Erythroblast (primary cell): Measurements from ENCODE around the gene CCNYL1.
A peak's percentile ranks its signal among the peaks of the same experiment; 100 is the strongest.
"Not testable (repeated sequence)": the region's sequence is repeated elsewhere in the genome, so short reads cannot be mapped to it uniquely, and the experiment has no call there.

Experiments
- DNase-seq, 2 experiments: peaks; one replicate each; lab custom pipeline; 2025; lab: John Stamatoyannopoulos, UW
- GATA1 ChIP-seq: IDR thresholded peaks from 2 replicates; pipeline ENCODE4 v1.6.1; 2011; ENCODE audit warnings: low read depth, mild to moderate bottlenecking, control low read depth, low read length, moderate library complexity
- POLR2A ChIP-seq: IDR thresholded peaks from 2 replicates; pipeline ENCODE4 v1.6.1; 2011; ENCODE audit warnings: mild to moderate bottlenecking, low read length

CCNYL1 gene

DNA sequence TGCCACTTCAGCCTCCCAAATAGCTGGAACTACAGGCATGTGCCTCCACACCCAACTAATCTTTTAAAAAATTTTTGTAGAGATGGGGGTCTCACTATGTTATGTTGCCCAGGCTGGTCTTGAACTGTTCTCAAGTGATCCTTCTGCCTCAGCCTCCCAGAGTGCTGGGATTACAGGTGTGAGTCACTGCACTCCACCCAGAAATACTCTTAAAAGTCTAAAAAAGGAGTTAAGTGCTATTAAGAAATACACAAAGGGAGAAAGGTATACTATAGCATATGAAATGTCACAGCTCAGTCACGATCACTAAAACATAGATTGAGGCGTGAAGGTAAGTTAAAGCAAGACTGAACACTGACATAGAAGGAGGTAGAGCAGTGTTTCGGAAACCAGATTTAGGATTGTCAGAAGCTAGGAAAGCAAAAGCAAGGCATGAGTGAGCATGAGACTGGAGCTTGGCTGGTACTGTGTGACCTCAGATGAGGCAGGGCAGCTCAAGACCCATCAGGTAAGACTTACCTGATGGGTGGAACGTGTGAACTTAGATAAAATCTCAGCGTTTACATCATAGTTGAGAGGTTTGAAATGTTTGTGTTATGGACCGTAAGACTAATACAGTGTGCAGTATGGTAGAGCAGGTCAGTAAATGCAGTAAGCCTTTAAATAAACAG, 9.2 kb downstream of the CCNYL1 start:
- TF ChIP-seq POLR2A (no peak), GATA1 (no peak)
- DNase-seq, result no peak

GRCh38 chr2:207722773-207723424, 11.5 kb downstream of the CCNYL1 start:
- TF ChIP-seq GATA1 (no peak), POLR2A (no peak)
- no peak for DNase-seq

GRCh38 chr2:207723425-207723787, 12.0 kb downstream of the CCNYL1 start:
- DNase-seq, result not testable (repeated sequence)

- TF ChIP-seq GATA1, result no peak
- TF ChIP-seq POLR2A, result no peak
- no peak for DNase-seq
Measured at GRCh38 chr2:207724113-207724512, 12.7 kb downstream of the CCNYL1 start.

- no peak for DNase-seq
- TF ChIP-seq GATA1, result no peak
- TF ChIP-seq POLR2A, result no peak
Measured at GRCh38 chr2:207725873-207726578, 14.6 kb downstream of the CCNYL1 start.

DNA sequence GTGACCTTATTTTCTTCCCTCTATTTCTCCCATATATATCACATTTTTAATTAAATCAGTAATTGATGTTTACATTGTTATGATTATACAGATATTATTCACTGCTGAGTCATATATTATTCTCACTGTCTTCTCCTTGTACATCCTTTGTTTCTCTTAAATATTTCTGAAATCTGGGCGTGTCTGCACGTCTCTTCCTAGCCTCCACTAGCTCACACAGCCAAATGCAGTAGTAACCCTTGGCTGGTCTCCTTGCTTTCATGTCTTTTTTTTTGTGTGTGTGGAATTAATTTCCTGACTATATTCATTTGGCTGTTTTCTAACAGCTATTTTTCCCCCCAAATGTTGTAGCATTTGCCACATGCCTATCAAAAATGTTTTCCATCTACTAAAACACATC, 15.8 kb downstream of the CCNYL1 start:
- TF ChIP-seq POLR2A (no peak), GATA1 (no peak)
- no peak for DNase-seq

GRCh38 chr2:207729465-207729998, 18.1 kb downstream of the CCNYL1 start:
- DNase-seq, result no peak
- TF ChIP-seq GATA1, result no peak
- TF ChIP-seq POLR2A, result no peak

- no peak for DNase-seq
- TF ChIP-seq POLR2A, result no peak
Measured at GRCh38 chr2:207731138-207731537, 19.7 kb downstream of the CCNYL1 start.

- TF ChIP-seq GATA1, result no peak
- TF ChIP-seq POLR2A, result no peak
- no peak for DNase-seq
Measured at GRCh38 chr2:207733597-207734240, 22.3 kb downstream of the CCNYL1 start.

GRCh38 chr2:207734264-207734635, 22.8 kb downstream of the CCNYL1 start:
- peak; percentile 14 to 21 for DNase-seq

GRCh38 chr2:207734636-207735512, 23.4 kb downstream of the CCNYL1 start:
- no peak for DNase-seq
- no peak for TF ChIP-seq POLR2A
- no peak for TF ChIP-seq GATA1

More at GRCh38 chr2:207734264-207734635, 22.8 kb downstream of the CCNYL1 start:
- TF ChIP-seq GATA1 (no peak), POLR2A (no peak)

DNA sequence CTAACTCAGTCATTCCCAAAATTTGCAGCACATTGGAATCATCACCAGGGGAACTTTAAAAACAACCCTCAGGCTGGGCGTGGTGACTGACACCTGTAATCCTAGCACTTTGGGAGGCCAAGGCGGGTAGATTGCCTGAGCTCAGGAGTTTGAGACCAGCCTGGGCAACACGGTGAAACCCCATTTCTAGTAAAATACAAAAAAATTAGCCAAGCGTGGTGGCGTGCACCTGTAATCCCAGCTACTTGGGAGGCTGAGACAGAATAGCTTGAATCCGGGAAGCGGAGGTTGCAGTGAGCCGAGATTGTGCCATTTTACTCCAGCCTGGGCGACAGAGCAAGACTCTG, 24.0 kb downstream of the CCNYL1 start:
- DNase-seq, result not testable (repeated sequence)

GRCh38 chr2:207743514-207743913, 32.1 kb downstream of the CCNYL1 start:
- no peak for DNase-seq
- TF ChIP-seq POLR2A (no peak), GATA1 (no peak)

- TF ChIP-seq GATA1 (no peak), POLR2A (no peak)
- no peak for DNase-seq
Measured at GRCh38 chr2:207744050-207744449, 32.6 kb downstream of the CCNYL1 start.
